ENCODE measurements around the gene LRRC36.

DNA sequence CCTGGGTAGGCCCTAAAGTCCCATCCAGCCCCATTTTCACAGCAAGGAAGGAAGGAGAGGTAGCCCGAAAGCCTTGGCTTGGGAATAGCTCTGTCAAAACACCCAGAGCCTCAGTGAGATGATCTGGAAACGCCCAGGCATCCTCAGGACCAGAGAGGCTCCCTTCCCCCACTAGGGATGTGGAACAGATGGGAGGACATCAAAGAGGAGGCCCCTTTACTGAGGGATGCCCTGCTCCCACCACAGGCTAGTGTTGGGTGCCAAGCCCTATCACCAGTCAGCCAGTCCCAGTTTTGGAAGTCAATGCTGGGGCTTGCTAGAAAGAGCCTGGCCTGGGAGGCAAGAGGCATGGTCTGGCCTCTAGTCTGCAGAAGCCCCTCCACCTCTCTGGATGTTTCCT, 62.0 kb downstream of the LRRC36 start:
- TF ChIP-seq EZH2 (IDR thresholded peaks at IDR 0.05; ENCODE audit: borderline replicate concordance, low read depth, low read length, severe bottlenecking) (no peak), POLR2A (IDR thresholded peaks at IDR 0.05; ENCODE audit: low read depth, low read length) (no peak)
- TF ChIP-seq, protein P1, sequence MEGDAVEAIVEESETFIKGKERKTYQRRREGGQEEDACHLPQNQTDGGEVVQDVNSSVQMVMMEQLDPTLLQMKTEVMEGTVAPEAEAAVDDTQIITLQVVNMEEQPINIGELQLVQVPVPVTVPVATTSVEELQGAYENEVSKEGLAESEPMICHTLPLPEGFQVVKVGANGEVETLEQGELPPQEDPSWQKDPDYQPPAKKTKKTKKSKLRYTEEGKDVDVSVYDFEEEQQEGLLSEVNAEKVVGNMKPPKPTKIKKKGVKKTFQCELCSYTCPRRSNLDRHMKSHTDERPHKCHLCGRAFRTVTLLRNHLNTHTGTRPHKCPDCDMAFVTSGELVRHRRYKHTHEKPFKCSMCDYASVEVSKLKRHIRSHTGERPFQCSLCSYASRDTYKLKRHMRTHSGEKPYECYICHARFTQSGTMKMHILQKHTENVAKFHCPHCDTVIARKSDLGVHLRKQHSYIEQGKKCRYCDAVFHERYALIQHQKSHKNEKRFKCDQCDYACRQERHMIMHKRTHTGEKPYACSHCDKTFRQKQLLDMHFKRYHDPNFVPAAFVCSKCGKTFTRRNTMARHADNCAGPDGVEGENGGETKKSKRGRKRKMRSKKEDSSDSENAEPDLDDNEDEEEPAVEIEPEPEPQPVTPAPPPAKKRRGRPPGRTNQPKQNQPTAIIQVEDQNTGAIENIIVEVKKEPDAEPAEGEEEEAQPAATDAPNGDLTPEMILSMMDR (IDR thresholded peaks at IDR 0.05; ENCODE audit: extremely low read depth in 1 of 2, insufficient read depth in 1 of 2, low read depth in 1 of 2, low read length in 2 of 2) = no peak
